HG02610 (cell line): ENCODE measurements around the gene ITGB3.
A peak's percentile ranks its signal among the peaks of the same experiment; 100 is the strongest.

Source experiments
- ATAC-seq: cut with Tn5 transposase; IDR thresholded peaks from one replicate; pipeline ENCODE4 v1.9.1; 2021; ENCODE audit warnings: mild to moderate bottlenecking, moderate library complexity; ENCODE audit not compliant: unreplicated experiment

The ITGB3 gene

DNA sequence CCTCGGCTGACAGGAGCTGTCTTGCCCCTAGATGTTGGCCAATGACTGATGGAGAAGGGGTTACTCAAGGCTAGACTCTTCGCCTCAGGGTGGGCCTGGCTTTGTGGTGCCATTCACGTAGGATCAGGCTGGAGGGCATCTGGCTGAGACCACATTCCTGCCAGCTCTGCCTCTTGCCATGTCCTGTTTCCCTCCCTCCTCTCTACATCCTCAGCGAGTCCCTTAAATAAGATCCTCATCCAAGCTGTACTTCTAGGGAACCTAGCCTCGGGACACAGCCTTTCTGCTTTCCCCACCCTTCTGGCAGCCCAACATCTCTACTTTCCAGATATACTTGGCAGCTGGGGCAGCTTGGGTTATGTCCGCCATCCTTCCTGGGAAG is 42.2 kb downstream of the ITGB3 start:
- ATAC-seq = no peak

DNA sequence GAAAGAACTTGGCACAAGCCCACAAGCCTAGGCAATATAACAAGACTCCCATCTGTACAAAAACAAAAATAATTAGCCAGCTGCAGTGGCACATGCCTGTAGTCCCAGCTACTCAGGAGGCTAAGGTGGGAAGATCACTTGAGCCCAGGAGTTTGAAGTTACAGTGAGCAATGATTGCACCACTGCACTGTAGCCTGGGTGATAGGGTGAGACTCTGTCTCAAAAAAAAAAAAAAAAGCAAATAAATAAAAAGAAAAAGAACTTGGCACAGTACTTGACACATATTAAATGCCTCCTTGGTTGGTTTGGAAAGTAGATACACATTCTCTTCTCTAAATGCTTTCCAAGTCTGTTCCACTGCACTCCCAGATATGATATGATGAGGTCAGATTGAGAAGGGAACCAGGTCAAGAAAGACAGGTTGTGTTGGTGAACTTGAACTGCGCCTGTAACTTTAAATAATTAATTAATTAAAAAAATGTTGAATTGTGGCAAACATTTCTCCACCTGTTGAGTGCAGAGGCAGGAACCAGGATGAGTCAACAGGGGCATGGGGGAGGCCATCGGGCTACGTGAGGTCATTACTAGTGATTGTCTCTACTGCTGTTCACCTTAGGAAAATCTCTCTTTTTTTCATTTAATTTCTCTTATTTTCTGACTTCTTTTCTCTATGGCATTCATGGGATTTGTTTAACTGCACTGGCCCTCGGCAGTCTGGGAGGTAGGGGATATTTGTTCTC is 44.2 kb downstream of the ITGB3 start:
- no peak for ATAC-seq

DNA sequence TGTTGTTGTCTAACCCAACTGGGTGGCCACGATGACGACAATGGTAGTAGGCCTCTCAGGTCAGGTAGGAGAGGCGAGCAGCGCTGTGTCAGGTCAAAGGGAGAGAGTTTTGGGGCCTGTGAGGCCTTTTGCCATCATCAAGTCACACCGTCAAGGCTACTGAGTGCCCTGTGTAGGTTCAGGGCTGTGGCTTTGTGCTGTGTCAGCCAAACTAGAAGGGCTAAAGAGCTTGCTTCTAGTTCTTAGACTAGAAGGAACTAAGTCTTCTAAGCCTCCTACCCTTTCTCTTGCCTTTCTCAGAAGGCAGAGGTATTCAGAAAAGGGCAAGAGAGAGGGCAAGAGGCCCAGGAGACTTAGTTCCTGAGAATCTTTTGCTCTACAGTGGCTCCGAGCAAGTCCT is 45.1 kb downstream of the ITGB3 start:
- ATAC-seq = no peak

DNA sequence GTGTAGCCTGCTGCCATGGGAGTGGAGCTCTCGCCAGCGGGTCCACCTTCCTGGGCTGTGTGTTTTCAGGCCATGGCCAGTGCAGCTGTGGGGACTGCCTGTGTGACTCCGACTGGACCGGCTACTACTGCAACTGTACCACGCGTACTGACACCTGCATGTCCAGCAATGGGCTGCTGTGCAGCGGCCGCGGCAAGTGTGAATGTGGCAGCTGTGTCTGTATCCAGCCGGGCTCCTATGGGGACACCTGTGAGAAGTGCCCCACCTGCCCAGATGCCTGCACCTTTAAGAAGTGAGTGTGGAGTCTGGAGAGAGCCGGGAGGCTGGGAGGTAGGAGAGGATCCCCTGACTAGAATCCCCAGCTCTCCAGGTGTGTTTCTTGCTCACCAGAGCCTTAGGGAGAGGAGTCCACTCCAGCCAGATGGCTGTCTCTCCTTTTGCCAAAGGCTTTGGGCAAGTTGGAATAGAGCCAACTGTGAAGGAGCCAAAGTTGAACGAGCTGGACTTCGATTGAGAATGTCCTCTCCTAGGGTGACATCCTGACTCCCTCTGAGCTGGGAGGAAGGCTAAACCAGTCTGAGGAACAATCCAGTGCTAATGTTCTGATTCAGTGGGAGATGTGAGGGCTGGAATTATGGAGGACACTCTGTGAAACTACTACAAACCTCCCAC is 45.7 kb downstream of the ITGB3 start:
- no peak for ATAC-seq

DNA sequence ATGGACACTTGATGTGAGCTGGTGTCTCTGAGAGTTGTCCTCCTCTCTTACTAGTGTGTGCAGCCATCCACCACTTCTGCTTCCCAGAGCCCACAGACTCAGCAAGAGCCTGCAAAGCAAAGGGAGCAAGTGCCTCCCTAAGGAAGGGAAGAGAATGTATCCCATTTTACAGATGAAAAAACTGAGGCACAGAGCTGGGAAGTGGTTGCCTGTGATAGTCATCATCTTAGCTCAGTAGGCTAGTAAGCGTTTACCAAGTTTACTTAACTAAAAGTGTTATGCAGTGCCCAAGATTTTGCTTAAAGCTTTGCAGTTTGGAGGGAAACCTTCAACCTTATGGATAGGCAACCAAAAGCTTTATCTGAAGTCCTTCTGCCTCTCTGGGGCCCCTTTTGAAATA is 47.1 kb downstream of the ITGB3 start:
- ATAC-seq = no peak

DNA sequence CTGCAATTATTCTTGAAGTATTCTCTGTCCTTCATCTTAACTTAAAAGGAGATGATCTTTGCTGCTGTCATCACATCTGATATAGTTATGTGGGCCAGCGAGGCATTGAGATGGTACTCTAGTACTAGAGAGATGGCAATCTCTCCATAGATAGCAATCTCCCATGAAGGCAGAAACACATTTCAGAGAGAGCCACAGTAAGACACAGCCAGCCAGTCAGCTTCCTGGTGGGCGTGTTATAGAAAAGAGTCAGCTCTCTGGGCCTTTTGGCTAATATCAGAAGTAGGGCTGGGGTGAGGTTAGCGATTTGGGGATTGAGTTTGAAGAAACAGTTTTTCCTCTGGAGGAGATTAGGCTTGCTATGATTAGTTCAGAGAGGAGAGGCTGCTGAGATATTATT is 47.5 kb downstream of the ITGB3 start:
- no peak for ATAC-seq

DNA sequence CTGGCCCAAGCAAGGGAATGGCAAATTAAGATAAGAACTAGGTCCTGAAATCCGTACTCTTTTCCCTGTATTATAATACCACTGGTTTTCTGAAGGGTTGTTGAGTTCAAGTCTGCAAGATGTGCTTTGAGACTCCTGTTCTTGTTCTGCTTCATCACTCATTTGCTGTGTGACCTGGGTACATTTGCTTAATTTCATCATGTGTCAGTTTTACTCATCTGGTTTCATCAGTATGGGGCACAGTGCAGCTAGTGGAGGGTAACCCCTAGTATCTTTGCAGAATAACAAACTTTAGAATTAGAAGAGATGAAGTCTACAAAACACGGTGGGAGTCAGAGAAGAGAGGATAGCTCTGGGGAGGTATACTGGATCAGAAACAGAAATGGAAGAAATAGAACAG is 48.2 kb downstream of the ITGB3 start:
- ATAC-seq = no peak

DNA sequence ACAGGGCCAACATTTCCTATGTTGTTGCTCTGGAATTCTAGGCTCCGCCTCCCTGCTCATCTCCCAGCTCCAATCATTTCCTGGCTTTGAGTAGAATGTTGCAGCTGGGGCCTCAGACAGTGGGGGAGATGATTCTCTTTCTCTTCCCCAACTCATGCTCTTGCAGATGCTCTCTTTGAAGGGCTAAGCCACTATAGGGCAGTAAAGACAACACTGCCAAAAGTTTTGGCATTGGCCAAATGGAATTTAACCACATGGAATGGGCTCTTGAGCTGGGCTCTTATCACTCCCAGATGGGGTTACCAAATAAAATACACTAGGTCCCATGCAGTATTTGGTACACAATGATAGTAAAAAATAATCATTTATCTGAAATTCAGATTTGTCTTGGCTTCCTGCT is 50.6 kb downstream of the ITGB3 start:
- no peak for ATAC-seq

DNA sequence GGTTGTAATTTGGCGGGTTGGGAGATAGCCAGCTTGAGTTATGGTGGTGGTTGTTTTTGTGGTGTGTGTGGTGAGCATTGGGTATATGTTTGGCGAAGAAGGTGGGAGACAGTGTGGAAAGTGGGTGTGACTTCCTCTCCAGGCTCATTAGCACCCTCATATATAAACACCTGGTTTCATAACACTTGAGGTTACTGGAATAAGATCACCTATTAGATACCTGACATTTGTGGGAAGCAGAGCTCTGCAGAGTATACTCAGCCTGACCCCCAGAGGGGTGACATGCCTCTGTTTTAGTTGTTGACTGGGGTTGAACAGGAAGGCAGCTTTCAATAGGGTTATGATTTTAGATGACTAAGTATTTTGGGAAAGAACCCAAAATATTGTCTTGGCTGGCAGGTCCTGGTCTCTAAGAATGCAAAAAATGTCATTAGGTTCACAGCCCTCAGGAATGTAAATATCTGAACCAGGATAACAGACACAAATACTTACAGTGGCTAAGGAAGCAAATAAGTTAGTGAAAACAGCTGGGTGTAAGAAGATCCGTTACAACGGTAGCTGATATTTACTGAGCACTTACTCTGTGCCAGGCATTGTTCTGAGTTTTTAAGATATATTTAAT is 51.8 kb downstream of the ITGB3 start:
- ATAC-seq = no peak

DNA sequence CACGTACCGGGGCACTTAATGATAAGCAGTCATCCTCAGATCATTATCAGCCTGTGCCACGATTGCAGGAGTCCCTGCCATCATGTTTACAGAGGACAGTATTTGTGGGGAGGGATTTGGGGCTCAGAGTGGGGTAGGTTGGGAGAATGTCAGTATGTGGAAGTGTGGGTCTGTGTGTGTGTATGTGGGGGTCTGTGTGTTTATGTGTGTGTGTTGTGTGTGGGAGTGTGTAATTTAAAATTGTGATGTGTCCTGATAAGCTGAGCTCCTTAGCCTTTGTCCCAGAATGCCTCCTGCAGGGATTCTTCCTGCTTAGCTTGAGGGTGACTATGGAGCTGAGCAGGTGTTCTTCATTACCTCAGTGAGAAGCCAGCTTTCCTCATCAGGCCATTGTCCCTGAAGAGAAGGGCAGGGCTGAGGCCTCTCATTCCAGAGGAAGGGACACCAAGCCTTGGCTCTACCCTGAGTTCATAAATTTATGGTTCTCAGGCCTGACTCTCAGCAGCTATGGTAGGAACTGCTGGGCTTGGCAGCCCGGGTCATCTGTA is 56.6 kb downstream of the ITGB3 start:
- ATAC-seq = no peak

DNA sequence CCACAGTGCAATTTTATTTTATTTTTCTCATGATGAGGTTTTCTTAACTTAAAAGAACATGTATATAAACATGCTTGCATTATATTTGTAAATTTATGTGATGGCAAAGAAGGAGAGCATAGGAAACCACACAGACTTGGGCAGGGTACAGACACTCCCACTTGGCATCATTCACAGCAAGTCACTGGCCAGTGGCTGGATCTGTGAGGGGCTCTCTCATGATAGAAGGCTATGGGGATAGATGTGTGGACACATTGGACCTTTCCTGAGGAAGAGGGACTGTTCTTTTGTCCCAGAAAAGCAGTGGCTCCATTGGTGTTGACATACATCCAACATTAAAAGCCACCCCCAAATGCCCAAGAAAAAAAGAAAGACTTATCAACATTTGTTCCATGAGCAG is 57.8 kb downstream of the ITGB3 start:
- ATAC-seq = no peak

DNA sequence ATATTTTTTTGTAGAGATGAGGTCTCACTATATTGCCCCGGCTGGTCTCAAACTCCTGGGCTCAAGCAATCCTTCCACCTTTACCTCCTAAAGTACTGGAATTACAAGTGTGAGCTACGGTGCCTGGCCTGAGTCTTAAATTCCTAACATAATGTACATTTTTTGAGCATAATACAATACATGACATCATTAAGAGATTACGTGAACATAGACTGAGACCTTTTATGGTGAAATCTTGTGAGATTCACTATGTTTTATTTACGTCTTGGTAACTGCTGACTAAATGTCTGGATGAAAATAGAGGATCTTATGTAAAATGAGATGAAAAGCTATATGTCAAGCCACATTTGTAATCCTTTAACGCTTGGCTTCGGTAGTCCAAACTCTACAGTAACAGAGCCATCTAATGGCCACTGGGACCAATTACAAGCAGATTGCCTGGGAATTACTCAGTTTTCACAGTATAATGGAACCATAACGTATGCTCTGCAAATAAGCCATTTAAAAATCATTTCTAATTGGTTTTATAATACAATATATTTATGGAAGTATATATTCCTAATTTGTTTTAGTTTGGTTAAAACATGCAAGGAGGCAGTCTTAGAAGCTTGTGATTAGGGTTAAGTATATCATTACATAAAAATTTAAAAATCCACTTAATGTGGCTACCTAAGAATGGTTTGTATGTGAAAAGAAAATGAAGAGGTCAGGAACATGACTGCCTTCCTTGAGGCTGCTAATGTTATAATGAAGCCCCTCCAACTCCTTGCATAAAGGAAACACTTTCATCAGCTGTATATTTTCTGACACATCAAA is 62.0 kb downstream of the ITGB3 start:
- ATAC-seq = no peak

DNA sequence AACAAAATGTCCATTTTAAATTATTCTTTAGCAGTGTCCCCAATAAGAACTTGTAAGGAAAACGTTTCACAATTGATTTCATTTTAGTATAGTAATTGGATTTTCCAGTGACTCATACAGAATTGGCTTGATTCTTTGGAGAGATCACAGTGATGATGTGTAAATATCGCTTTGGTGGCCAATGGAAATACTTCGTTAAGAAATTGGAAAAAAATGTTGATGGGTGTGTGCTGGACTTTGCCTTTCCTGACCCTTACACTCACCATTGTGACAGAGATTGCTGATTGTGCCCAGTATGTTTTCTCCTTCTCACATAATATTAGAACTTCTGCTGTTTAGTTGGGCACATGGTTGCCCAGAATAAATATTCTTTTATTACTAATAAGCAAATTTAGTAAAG is 62.7 kb downstream of the ITGB3 start:
- no peak for ATAC-seq

DNA sequence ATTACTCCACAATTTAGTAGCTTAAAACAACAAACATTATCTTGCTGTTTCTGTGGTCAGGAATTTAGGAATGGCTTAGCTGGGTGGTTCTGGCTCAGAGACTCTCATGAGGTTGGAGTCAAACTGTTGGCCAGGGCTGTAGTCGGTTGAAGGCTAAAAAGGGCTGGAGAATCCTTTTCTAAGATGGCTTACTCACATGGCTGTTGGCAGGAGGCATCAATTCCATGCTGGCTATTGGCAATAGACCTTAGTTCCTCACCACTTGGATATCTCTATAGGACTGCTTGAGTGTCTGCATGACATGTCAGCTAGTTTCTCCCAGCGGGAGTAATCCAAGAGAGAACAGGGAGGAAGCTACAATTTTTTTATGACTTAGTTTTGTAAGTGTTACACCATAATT is 63.5 kb downstream of the ITGB3 start:
- no peak for ATAC-seq

DNA sequence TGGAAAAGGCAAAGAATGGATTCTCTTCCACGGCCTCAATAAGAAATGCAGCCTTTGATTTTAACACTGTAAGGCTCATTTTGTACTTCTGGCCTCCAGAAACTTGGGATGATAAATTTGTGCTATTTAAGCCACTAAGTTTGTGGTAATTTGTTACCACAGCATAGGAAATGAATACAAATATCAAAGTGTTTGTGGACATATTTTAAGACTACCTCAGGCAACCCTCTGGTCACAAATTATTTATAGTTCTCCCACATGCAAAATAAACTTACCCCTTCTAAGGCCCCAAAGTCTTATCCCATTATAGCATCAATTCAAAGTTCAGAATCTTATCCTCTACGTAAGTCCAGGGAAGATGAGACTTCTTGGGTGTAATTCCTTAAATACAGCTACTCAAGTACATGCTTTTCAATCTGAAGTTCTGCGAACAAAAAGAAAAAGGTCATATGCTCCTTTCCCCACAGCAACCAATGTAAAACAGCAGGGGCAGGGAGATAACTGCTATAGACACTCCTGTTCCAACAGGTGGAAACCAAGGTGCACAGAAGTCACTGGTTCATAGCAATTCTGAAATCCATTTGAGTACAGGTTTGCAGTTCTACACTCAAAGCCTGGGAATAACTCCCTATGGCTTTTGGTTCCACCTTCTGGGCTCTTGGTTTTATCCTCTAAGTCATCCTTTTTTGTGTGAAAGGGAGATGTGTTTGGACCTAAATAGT is 64.7 kb downstream of the ITGB3 start:
- no peak for ATAC-seq

DNA sequence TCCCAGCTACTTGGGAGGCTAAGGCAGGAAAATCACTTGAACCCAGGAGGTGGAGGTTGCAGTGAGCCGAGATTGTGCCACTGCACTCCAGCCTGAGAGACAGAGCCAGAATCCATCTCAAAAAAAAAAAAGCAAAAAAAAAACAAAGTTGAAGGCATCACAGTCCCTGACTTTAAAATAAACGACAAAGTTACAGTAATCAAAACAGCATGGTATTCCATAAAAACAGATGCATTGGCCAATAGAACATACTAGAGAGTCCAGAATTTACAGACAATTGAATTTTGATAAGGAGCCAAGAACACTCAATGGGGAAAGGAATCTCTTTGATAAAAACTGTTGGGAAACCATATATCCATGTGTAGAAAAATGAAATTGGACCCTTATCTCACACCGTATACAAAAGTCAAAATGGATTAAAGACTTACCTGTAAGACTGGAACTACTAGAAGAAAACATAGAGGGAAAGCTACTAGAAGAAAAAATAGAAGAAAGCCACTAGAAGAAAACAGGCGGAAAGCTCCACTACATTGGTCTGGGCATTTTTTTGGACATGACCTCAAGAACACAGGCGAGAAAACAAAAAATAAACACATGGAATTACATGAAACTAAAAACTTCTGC is 67.4 kb downstream of the ITGB3 start:
- ATAC-seq = no peak

DNA sequence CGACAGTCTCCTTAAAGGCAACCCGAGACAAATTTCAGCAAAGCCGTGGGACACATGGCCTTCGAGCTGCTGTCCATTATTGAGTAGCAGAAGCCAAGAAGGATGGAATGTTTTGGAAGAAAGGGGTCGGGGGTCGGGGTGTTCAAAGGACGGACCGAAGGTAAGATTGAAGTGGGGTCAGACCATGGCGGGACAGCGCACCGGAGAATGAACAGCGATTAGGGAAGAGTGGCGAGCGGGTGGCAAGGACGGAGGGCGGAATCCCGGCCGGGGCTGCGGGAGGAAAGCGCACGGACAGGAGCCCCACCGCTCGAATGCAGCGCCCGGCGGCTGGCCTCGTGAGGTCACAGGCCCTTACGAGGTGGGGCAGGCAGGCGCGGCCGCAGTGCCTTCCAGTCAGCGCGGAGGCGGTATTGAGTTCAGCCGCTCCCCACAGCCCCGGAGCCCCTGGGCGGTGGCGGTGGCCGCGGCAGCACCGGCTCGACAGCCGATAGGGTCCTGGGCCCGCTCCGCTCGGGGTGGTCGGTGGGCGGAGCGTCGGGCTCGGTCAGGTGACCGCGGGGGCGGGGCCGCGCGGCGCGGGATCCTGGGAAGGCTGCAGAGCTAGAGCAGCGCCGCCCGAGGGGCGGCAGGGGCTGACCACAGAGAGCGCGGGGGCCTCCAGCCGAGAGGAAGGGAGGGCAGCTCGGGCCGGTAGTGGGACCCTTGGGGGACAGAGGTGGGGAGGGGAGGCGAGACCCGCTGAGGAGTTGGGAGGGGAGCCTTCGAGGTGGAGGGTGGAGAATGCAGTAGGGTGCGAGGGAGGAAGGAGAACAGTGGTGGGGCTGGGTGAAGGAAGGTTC is 70.0 kb downstream of the ITGB3 start, which contains the start of gene EFCAB13:
Gene EFCAB13 (plus strand): TSS at position 574 of the 842 bp plus-strand sequence. CDS start 4,399 bp downstream, outside the sequence.
- ATAC-seq = peak; percentile 84

DNA sequence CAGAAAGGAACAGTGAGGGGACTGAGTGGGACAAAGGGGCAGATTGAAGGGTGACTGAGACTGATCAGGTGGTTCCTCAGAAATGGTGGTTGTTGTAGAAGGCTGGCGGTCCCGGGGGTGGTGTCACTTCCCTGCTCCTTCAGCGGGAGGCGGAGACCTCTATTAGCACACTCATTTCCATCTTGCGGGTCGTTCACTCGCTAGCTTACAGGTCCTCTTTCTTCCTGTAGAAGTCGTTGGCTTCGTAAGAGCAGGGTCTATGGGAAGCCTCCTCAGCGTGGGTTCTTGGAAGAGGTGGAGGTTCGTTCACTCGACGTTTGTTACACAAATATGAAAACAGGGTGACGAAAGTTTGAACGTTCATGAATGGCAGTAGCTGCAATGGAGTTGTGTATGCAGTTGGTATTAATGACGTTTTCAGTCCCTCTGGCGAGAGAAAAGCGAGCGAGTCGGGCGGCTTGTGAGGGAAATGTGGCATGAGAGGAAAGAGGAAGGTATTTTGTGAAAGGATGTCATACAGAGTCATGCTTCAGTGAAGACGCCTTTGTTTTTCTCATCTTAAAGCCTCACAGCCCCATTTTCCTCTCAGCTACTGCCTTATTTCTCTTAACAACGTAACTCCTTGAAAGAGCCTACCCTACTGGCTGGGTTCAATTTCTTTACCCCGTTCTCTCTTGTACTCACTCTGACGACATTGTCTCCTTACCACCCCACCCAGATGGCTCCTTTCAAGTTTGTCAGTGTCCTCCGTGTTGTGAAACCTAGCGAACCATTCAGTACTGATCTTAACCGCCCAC is 70.8 kb downstream of the ITGB3 start:
- ATAC-seq = peak; percentile 31
